ENCODE measurements around the gene FAF1.

- TF ChIP-seq EZH2 (IDR thresholded peaks at IDR 0.05) = no peak
- TF ChIP-seq POLR2AphosphoS5 (IDR thresholded peaks at IDR 0.05; ENCODE audit: borderline replicate concordance, low read depth, low read length) = no peak
Observed at GRCh38 chr1:50847303-50847702, 112.8 kb downstream of the FAF1 start.

All from SK-N-MC (cell line).